ENCODE data around the gene TEX29.
A peak's percentile ranks its signal among the peaks of the same experiment; 100 is the strongest.

TEX29 gene

GRCh38 chr13:111291908-111292307, 28.5 kb upstream of the TEX29 start:
- DNase-seq = no peak

GRCh38 chr13:111292710-111293485, 27.5 kb upstream of the TEX29 start:
- DNase-seq = no peak

DNA sequence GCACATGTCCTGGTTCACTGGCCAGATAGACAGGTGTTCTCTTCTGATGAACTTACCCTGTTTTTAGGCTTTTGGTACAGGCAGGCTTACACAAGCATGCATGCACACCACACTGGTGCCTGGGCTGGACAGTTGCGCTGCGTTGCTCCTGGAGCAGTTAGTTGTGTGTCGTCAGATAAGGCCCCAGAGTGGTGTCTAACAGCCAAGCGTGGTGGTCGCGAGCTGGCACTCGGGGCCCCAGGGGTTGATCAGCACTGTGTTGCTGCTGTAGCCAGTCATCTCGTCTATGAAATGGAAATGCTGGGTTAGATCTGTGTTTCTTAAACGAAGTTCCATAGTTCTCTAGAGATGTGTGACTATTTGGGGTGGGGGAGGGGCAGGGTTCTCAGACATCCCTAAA, 24.6 kb upstream of the TEX29 start:
- DNase-seq = no peak

GRCh38 chr13:111296417-111296816, 24.0 kb upstream of the TEX29 start:
- no peak for DNase-seq

GRCh38 chr13:111298214-111298975, 22.0 kb upstream of the TEX29 start:
- no peak for DNase-seq

DNA sequence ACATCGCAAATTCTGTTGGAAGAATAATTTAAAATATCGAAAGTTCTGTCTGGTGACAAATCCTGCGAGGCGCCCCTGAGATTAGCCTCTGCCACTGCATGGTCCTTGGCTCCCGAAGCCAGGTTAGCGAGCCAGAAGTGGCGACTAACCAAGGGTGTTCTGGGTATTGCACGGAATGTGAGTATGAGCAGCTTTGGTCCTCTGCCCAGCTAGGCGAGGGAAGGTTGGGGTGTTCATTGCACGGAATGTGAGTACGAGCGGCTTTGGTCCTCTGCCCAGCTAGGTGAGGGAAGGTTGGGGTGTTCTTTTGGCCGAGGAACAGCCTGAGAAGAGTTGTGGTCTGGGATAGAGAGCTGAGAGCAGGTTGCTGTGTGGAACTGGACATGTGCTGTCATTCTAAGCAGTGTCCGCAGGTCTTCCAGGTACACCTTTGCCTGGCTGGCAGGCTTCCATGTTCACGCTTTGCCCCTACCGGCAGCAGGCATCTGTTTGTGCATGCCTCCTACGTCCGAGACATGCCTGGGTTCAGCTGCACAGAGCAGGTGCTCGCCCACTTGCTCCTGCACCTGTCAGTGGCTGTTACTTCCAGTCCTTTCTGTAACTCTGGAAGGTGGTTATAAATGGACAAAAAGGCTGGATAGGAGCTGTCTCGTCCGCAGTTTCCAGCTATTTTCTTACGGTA, 18.3 kb upstream of the TEX29 start:
- no peak for DNase-seq

DNA sequence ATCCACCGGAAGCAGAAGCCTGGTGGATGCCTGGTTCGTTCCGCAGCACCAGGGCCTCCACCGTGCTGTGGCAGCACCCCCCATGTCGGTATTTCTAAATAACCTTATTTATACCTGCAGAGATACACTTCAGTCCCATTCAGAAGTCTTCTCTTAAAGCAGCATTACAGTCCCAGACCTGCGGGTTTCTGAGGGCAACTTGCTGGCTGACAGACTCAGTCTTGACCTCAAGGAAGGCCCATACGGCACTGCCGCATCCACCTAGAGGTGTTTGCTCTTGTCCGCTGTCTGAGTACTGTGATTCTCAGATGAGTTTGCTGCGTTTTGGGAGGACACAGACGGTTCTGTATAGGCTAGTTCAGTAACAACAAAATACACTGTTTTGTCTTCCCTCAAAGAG, 16.9 kb upstream of the TEX29 start:
- DNase-seq = no peak

DNA sequence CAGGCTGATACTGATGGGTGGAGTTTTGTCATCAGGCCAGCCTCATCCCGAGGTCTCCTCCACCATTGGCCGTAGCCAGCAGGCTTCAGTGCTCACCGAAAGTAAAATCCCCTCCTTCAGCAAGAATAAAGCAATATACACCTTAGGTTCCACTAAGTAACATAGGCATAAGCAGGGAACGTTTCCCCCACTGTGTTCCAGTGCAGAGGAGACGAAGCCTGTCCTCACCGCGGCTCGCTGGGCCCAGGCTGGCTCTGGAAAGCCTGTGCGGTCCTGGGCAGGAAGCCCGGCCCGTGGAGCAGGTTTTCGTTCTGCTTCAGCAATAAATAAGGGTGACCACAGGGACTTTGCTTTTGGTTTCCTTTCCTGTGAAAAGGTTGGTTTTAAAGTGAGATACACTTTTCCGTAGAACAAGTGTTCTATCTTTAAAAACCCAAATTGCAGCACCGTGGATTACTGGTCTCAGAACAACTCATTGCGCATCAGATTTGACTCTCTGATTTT, 16.3 kb upstream of the TEX29 start:
- no peak for DNase-seq

GRCh38 chr13:111304603-111305289, 15.7 kb upstream of the TEX29 start:
- DNase-seq = peak; percentile 5

DNA sequence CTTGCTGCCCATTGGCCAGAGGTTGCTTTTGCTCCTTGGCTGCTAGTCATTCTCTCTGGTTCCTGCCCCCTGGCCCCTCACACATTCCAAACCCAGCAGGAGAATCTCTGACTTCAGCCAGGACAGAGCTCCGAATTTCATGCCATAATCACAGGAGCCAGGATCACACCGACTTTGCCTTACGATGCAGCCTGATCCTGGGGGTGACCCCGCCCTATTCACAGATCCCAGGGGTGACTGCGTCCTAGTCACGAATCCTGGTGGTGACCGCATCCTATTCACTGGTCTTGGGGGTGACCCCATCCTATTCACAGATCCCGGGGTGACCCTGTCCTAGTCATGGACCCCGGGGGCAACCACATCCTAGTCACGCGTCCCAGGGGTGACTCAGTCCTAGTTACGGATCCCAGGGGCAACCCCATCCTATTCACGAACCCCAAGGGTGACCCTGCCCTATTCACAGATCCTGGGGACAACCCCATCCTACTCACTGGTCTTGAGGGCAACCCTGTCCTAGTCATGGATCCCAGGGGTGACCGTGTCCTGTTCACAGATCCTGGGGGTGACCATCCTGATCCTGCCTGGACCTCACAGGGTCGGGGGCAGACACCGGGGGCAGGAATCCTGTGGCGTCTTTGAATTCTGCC, 7.4 kb upstream of the TEX29 start:
- no peak for DNase-seq

DNA sequence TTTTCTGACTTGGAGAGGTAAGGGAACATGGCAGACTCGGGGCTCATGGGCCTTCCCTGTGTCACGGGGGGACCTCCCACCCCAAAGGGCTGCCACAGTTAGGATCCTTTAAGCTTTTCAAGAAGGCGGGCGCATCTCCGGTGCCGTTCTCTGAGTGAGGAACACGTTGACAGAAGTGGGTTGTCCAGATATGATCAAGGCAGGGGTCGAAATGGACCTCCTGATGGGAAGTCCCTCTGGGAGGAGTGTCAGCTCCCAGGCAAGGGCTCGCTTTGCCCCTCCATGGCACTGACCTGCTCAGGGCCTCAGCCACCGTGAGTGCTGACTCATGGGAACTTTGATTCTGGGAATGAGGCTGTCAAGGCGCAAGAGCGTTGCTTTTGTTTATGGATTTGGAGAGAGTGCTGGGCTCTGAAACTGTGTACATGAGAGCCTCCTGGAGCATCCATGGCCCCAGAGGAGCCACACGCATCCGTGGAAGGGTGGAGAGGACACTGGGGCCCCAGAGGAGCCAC, 6.5 kb upstream of the TEX29 start:
- no peak for DNase-seq

GRCh38 chr13:111314852-111315251, 5.6 kb upstream of the TEX29 start:
- no peak for DNase-seq

DNA sequence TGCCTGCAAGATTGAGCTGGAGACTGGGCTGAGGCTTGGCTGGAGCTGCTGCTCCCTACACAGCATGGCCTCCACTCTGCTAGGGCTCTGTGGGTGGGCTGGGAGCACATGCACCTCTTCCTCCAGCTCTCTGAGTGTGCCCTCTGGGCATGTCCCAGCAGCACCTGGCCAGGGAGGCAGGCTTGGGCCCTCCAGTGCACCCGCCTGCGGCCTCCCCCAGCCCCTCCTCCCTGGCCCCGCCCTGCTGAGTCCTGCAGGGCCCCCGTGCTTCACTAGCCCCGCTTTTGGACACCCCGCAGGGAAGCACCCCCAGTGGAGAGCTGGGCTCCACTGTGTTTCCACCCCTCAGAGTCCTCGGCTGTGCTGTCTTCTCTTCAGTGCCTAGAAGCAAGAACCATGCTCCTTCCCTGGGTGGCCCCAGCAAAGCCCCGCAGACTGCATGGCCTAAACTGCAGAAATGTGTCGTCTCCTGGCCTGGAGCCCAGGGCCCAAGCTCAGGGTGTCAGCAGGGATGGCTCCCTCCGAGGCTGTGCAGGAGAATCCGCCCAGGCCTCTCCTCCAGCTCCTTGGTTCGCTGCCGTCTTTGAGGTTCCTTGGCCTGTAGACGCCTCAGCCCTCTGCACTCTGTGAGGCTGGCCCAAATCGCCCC, 5.0 kb upstream of the TEX29 start:
- no peak for DNase-seq

- DNase-seq = no peak
These were observed 4.2 kb upstream of the TEX29 start for GRCh38 chr13:111316161-111316730.

DNA sequence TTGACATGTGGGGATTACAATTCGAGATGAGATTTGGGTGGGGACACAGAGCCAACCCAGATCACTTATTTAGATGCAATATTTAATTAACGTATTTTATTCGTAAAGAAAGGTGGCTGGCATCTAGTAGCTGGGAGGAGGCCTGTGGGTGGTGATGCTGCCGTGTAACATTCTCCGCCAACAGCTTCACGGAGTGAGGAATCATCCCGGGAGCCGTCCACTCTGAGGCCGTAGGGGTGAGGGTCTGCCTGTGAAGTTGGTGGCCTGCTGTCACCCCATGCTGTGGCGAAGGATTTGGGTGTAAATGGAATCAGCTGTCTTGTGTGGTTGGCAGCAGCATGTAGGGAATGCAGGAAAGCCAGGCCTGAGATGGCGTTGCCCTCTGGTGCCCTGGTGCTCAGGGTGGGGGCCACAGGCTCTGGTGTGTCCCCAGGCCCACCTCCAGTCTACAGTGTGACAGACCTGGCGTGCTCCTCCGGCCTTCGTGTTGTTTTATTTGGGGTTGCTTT, 3.3 kb upstream of the TEX29 start:
- no peak for DNase-seq

GRCh38 chr13:111317571-111318345, 2.7 kb upstream of the TEX29 start:
- DNase-seq = no peak

GRCh38 chr13:111318386-111318785, 2.1 kb upstream of the TEX29 start:
- no peak for DNase-seq

DNA sequence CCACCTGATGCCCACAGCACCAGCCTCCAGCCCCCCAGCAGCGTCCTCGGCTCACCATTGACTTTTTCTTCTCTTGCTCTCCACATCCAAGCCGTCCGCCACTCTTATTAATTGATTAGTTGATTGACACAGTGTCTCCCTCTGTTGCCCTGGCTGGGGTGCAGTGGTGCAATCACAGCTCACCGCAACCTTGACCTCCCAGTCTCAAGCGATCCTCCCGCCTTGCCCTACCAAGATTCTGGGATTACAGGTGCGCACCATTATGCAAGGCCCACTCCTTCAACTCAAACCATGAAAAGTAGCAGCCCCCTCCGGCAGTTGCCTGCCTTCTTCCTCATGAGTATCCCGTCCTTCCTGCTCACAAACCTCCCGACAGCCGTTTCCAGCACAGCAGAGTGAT, 921 bp upstream of the TEX29 start:
- DNase-seq = no peak

DNA sequence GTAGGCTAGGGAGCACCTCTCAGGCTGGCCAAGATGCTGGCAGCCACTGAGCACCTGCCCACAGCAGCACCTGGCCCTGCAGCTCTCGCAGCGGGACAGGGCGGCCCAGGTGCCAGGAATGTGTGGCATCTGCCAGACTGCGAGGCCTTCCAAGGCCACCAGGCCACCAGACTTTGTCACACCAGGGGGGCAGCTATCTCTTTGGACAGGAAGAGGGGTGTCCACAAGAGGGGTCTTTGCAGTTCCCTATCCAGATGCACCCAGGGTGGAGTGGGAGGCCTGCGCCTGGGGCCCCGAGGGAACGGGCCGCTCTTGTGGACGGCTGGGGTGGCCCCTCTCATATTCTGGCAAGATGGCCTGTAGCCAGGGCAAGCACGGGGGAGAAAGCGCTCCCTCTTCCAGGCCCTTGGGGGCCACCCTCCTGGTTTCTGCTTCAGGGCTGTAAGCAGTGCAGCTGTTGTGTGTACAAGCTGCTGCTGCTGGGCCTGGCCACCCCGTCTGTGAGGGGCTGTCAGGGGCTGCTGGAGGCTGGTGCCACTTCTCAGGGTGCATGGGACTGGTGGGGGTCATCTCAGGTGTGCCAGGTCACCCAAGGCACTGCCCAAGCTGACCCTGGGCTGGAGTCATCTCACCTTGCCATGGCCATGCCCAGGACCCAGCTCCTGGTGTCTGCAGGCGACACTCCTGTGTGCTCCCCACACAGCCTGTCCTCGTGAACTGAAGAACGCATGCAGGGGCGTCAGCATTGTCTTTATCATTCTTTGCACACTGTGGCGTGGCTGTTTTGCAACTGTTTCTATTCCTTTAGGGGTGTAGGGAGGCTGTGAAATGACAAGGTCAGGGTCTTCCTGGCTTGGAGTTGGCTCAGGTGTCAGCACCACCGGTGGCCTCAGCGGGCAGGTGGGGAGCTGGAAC, 1.8 kb downstream of the TEX29 start:
- no peak for DNase-seq
